Activated CD8-positive, alpha-beta memory T cell treated with anti-CD3 and anti-CD28 coated beads, Interleukin-2, amount 10 ng/mL, durations not matched to agents 7 days and 5 days (primary cell): Measurements from ENCODE around the gene JAKMIP2. TPM values are rescaled to one million over a fixed set of nuclear protein-coding genes. Genes with fewer than 3 reads are reported as not detected.
"Not testable (repeated sequence)": the region's sequence is repeated elsewhere in the genome, so short reads cannot be mapped to it uniquely, and the experiment has no call there.

Source experiments
- ATAC-seq: fragments of 150-1000 bp; cut with Tn5 transposase; one replicate; pipeline ENCODE4 v1.10.0; 2021; ENCODE audit warnings: moderate library complexity
- CTCF ChIA-PET: fragments of 350-600 bp; sonication (Branson Sonifier 250); formaldehyde crosslinking; loops from one replicate; lab custom pipeline; 2021; ENCODE audit warnings: antibody characterized with exemption; lab: Charles Lee
- DNase-seq: peaks from one replicate; pipeline ENCODE4 v3.0.0-alpha.2; 2020
- H3K27ac Mint-ChIP-seq: one replicate; pipeline ENCODE4 v1.8.0; 2021; ENCODE audit warnings: mild to moderate bottlenecking, mixed read lengths
- H3K27me3 Mint-ChIP-seq: one replicate; pipeline ENCODE4 v1.8.0; 2021; ENCODE audit warnings: mixed read lengths
- H3K36me3 Mint-ChIP-seq: one replicate; pipeline ENCODE4 v1.8.0; 2021; ENCODE audit warnings: mild to moderate bottlenecking, mixed read lengths
- H3K4me1 Mint-ChIP-seq: one replicate; pipeline ENCODE4 v1.8.0; 2021; ENCODE audit warnings: mixed read lengths
- H3K4me3 Mint-ChIP-seq: one replicate; pipeline ENCODE4 v1.8.0; 2021; ENCODE audit warnings: mild to moderate bottlenecking, moderate library complexity, mixed read lengths
- H3K9me3 Mint-ChIP-seq: one replicate; pipeline ENCODE4 v1.8.0; 2022; ENCODE audit warnings: low read depth, mixed read lengths
- total RNA-seq, 2 experiments: library from RNA; stranded (reverse); gene quantifications; one replicate each; pipeline ENCODE4 v1.2.3, GENCODE V29; 2021

JAKMIP2 gene
- total RNA-seq, 2 experiments from 2014 or later: 5.2 to 6.1 TPM

- Mint-ChIP-seq H3K4me1 (no peaks in the 10 kb centered on the region), H3K36me3 (no peaks in the 10 kb centered on the region), H3K4me3 (no peak overlapping the region), H3K9me3 (peaks cover 2% of the 10 kb centered on the region), H3K27me3 (no peaks in the 10 kb centered on the region), H3K27ac (no peak overlapping the region)
- CTCF ChIA-PET: no interaction called here
- no peak for ATAC-seq
- no peak for DNase-seq
Observed at GRCh38 chr5:147554261-147554817, 228.2 kb downstream of the JAKMIP2 start.

DNA sequence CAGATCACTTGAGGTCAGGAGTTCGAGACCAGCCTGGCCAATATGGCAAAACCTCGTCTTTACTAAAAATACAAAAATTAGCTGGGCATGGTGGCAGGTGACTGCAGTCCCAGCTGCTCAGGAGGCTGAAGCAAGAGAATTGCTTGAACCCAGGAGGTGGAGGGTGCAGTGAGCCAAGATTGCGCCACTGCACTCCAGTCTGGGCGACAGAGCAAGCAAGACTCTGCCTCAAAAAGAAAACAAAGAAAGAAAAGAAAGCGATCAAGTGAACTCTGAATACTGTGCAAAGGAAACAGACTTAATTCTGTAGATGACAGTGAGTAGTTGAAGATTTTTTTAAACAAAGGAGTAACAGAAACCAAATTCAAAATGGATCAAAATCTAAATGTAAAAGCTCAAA lies 228.7 kb downstream of the JAKMIP2 start:
- H3K36me3 Mint-ChIP-seq, H3K27me3 Mint-ChIP-seq, DNase-seq, H3K27ac Mint-ChIP-seq, ATAC-seq, CTCF ChIA-PET, H3K9me3 Mint-ChIP-seq, H3K4me1 Mint-ChIP-seq, H3K4me3 Mint-ChIP-seq: not testable (repeated sequence)

DNA sequence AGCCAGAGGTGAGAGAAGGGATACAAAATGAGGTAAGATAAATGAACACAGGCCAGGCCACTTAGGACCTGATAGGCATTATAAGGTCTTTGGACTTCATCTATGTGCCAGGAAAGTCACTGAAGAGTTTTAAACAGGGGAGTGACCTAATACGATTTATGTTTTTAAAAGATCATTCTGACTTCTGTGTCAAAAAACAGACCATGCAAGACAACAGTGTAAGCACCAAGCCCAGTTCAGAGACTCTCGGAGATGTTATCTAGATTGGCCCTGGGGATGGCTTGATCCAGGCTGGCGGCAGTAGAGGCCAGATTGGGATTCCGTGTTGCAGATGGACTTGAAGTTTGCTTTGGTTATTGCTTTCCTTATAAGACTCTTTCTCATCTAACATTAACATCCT lies 229.6 kb downstream of the JAKMIP2 start:
- peaks cover 2% of the 10 kb centered on the region for H3K9me3 Mint-ChIP-seq
- CTCF ChIA-PET: no interaction called here
- no peak overlapping the region for H3K4me3 Mint-ChIP-seq
- no peaks in the 10 kb centered on the region for H3K27me3 Mint-ChIP-seq
- ATAC-seq (no peak), DNase-seq (no peak)
- H3K36me3 Mint-ChIP-seq: no peaks in the 10 kb centered on the region
- no peaks in the 10 kb centered on the region for H3K4me1 Mint-ChIP-seq
- no peak overlapping the region for H3K27ac Mint-ChIP-seq

DNA sequence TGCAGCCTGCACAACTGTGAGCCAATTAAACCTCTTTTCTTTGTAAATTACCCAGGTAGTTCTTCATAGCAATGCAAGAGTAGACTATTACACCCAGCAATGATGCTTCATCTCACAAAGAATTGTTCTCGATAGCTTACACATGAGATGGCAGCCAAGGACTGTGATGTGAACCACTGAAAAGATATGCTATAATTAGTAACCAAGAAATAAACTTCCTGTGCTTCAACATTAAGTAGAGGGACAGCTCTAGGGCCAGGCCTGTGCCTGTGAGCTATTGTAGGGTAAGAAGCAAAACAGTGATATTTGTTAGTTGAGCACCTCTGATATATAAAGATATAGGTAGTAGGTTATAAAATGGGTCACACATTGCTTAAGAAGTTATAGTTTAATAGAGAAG lies 230.9 kb downstream of the JAKMIP2 start:
- Mint-ChIP-seq H3K36me3 (no peaks in the 10 kb centered on the region), H3K4me1 (no peaks in the 10 kb centered on the region), H3K27me3 (no peaks in the 10 kb centered on the region), H3K4me3 (no peak overlapping the region), H3K9me3 (peaks cover 2% of the 10 kb centered on the region), H3K27ac (no peak overlapping the region)
- ATAC-seq (no peak), DNase-seq (no peak)
- CTCF ChIA-PET: no interaction called here

GRCh38 chr5:147547730-147548129 lies 234.8 kb downstream of the JAKMIP2 start:
- no peak for ATAC-seq
- no peak for DNase-seq
- Mint-ChIP-seq H3K4me1 (no peaks in the 10 kb centered on the region), H3K4me3 (no peak overlapping the region), H3K27ac (no peak overlapping the region), H3K36me3 (no peaks in the 10 kb centered on the region), H3K27me3 (no peaks in the 10 kb centered on the region), H3K9me3 (peaks cover 2% of the 10 kb centered on the region)
- CTCF ChIA-PET: no interaction called here

DNA sequence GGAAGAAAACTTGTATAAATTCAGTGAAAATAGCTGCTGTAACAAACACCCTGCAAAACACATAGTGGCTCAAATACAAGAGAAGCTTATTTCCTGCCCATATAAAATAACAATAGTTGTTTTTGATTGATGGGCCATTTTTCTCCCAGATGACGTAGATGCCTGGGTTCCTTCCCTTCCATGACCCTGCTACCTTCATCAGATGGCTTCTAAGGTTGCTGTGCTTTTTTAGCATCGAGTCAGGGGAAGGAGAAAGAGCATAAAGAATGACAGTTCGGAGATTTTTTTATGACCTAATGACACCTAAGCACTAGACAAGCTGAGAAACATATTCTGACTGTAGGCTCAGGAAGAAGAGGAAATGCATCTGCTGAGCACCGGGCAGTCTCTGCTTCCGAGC lies 238.0 kb downstream of the JAKMIP2 start:
- Mint-ChIP-seq H3K9me3 (no peaks in the 10 kb centered on the region), H3K27ac (no peak overlapping the region), H3K36me3 (no peaks in the 10 kb centered on the region), H3K4me3 (no peak overlapping the region), H3K4me1 (no peaks in the 10 kb centered on the region), H3K27me3 (no peaks in the 10 kb centered on the region)
- CTCF ChIA-PET: no interaction called here
- ATAC-seq (no peak), DNase-seq (no peak)

DNA sequence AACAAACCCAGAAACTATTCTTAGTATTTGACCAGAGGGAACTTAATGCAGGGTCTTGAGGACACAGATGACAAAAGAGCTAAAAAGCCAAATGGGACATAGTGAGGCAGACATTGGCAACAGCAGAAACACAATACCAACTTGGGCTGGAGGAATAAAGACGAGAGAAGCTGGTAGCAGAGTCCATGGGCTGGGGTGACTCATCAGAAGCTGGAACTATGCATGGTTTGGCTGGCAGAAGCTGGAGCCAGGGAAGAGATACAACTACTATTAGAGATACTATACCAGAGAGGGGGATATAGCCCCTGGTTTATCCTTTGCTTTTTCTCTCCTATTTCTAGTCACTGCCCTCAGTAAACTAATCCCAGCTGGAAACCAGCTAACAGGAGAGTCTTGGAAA lies 243.5 kb downstream of the JAKMIP2 start:
- no peaks in the 10 kb centered on the region for H3K27me3 Mint-ChIP-seq
- no peak overlapping the region for H3K4me3 Mint-ChIP-seq
- H3K4me1 Mint-ChIP-seq: no peaks in the 10 kb centered on the region
- CTCF ChIA-PET: interaction anchor here (1.3 kb wide), 1 partner anchor 38 kb away, joined by 5 read pairs; no protein-coding TSS in a partner anchor
- ATAC-seq: no peak
- H3K36me3 Mint-ChIP-seq: no peaks in the 10 kb centered on the region
- no peak for DNase-seq
- no peaks in the 10 kb centered on the region for H3K9me3 Mint-ChIP-seq
- no peak overlapping the region for H3K27ac Mint-ChIP-seq

- CTCF ChIA-PET: interaction anchor here (1.3 kb wide), 1 partner anchor 39 kb away, joined by 5 read pairs; no protein-coding TSS in a partner anchor
- no peak for DNase-seq
- Mint-ChIP-seq H3K27me3 (no peaks in the 10 kb centered on the region), H3K4me1 (no peaks in the 10 kb centered on the region), H3K4me3 (no peak overlapping the region), H3K27ac (no peak overlapping the region), H3K36me3 (no peaks in the 10 kb centered on the region), H3K9me3 (no peaks in the 10 kb centered on the region)
- no peak for ATAC-seq
Observed at GRCh38 chr5:147538236-147538635, 244.3 kb downstream of the JAKMIP2 start.

Other genes with a start within 250 kb of the JAKMIP2 start
- not detected for gene SPINK1, start 48.9 kb upstream of the JAKMIP2 start, total RNA-seq
- gene SCGB3A2, start 96.0 kb upstream of the JAKMIP2 start, total RNA-seq: not detected
- not detected for gene C5orf46, start 123.8 kb upstream of the JAKMIP2 start, total RNA-seq